Stimulated activated CD4-positive, alpha-beta T cell treated with anti-CD3 and anti-CD28 coated beads, TNF-alpha, amount 100 ng/mL, for 48 hours (primary cell): Measurements from ENCODE around the gene RRP12.
A peak's percentile ranks its signal among the peaks of the same experiment; 100 is the strongest.

Experiments
- DNase-seq, 3 donors: peaks; one replicate each; pipeline ENCODE4 v3.0.0-alpha.2; 2020; ENCODE audit warnings: low read depth in 3 of 3

Gene RRP12

DNA sequence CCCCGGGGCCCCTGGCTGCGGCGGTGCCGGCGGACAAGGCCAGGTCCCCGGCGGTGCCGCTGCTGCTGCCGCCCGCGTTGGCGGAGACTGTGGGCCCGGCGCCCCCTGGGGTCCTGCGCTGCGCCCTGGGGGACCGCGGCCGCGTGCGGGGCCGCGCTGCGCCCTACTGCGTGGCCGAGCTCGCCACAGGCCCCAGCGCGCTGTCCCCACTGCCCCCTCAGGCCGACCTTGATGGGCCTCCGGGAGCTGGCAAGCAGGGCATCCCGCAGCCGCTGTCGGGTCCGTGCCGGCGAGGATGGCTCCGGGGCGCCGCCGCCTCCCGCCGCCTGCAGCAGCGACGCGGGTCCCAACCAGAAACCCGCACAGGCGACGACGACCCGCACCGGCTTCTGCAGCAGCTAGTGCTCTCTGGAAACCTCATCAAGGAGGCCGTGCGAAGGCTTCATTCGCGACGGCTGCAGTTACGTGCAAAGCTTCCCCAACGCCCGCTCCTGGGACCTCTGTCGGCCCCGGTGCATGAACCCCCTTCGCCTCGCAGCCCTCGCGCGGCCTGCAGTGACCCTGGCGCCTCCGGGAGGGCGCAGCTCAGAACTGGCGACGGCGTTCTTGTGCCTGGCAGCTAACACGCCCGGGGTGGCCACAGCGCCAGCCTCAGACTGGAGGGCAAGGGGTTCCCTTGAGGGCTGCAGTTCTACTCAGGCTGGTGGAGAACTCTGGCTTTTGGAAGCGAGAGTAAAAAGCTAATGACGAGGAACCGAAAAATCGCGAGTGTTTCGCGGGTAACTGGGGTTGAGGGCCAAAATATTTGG lies 81.3 kb downstream of the RRP12 start:
- peak in 2 of 3 donors; percentile 45 to 51 for DNase-seq

- peak; percentile 63 to 82 (median 72) for DNase-seq
Observed at GRCh38 chr10:97318772-97319651, 82.1 kb downstream of the RRP12 start, which contains the start of gene FRAT1. Gene FRAT1, plus strand, starts transcription at chr10:97319271. Its CDS starts 183 bp downstream, at chr10:97319454.

GRCh38 chr10:97314671-97315070 lies 86.5 kb downstream of the RRP12 start:
- no peak for DNase-seq

GRCh38 chr10:97312897-97313296 lies 88.2 kb downstream of the RRP12 start:
- no peak for DNase-seq

- no peak for DNase-seq
Observed at GRCh38 chr10:97311111-97311626, 90.0 kb downstream of the RRP12 start.

DNA sequence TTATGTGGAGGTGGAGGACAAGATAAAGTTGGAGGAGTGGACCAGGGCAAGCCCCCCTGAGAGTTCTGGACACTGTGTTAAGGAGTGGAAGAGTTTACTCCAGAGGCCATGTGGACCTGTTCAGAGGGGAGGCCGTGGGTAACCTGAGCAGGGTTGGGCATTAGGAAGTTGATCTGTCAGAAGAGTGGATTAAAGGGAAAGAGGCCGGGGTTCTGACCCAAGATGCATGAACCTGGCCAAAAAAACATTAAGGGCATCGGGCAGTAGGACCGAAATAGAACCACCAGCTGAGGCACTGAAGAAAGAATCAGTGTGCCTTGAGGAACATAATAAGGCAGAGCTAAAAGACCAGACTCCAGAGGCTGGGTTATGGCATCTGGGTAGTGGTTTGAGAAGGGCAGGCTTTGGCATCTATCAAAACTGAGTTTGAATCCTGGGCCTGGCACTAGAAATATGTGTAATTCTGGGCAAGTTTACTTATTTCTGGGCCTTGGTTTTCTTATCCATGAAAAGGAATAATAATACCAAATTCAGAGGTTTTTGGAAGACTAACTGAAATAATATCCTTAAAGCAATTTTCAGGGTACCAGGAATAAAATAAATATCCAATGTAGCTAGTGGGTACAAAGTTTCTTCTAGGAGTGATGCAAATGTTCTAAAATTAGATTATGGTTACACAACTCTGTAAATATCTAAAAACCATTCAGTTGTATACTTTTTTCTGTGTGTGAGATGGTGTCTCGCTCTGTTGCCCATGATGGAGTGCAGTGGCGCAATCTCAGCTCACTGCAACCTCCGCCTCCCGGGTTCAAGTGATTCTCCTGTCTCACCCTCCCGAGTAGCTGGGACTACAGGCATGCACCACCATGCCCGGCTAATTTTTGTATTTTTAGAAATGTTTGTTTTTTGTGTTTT lies 93.0 kb downstream of the RRP12 start:
- DNase-seq, result no peak

DNA sequence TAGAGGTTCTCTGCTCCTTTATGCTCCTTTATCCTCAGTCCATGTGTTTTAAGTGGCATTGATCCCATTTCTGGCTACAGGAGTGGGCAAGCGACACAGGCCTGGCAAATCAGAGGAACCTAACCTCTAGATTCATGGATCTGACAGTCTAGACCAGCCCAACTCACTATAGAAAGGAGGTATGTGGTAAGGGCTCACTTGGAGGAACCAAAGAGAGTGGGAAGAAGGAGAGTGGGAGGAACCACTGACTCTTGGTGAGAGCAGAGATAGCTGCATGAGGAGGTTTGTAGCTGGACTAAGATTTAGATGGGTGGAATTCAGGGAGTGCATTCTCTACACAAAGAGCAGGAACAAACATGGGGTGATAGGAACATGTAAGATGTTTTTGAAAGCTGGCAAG lies 93.7 kb downstream of the RRP12 start:
- DNase-seq, result no peak
